Measurements from ENCODE around the gene SZT2.

The SZT2 gene

DNA sequence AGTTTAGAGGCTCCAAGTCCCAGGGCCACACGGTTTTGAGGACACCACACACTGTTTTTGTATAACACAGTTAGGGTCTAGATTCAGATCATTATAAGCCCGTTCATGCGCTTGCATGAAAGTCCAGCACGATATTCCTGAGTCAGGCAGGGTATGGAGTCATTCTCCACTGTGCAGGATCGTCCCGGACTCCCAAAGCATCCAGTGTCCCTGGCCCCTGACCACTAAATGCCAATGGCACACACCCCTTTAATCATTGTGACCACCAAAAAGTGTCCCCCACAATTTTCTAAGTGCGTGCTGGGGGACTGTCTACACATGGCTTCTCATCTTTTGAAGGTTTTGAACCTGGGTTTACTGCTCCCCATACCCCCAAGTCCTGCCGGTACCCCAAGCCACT lies 113.8 kb downstream of the SZT2 start:
- DNase-seq = no peak
